Vagina (tissue), 2 donors: Measurements from ENCODE around the gene ATXN10.
"Not testable (repeated sequence)": the region's sequence is repeated elsewhere in the genome, so short reads cannot be mapped to it uniquely, and the experiment has no call there.

ENCODE experiments used
- POLR2A ChIP-seq, 2 donors: fragments of 450-650 bp; IDR thresholded peaks; one replicate each; pipeline ENCODE4 v1.6.1; 2017; ENCODE audit warnings: antibody characterized with exemption in 2 of 2, mild to moderate bottlenecking in 2 of 2, moderate library complexity in 2 of 2
- POLR2AphosphoS5 ChIP-seq, 2 donors: sonication (generic); formaldehyde crosslinking; IDR thresholded peaks; one replicate each; pipeline ENCODE4 v1.9.0; 2017; ENCODE audit warnings: antibody characterized with exemption in 2 of 2, mild to moderate bottlenecking in 2 of 2, low read depth in 1 of 2; ENCODE audit not compliant: insufficient read depth in 1 of 2
- TF ChIP-seq, protein P1 (sequence below), 3 experiments: fragments of 450-650 bp in 2 of 3; fragments of 200-600 bp in 1 of 3; sonication (generic) in 1 of 3; IDR thresholded peaks; one replicate each; pipeline ENCODE4 v1.5.1; 2017 to 2019; ENCODE audit warnings: antibody characterized with exemption in 3 of 3, mild to moderate bottlenecking in 2 of 3, moderate library complexity in 2 of 3

GRCh38 chr22:45796009-45796408 is 124.4 kb downstream of the ATXN10 start:
- not testable (repeated sequence) for TF ChIP-seq POLR2AphosphoS5 (IDR thresholded peaks at IDR 0.05; ENCODE audit: insufficient read depth in 1 of 2, low read depth in 1 of 2); POLR2A (IDR thresholded peaks at IDR 0.05)
- TF ChIP-seq, protein P1, sequence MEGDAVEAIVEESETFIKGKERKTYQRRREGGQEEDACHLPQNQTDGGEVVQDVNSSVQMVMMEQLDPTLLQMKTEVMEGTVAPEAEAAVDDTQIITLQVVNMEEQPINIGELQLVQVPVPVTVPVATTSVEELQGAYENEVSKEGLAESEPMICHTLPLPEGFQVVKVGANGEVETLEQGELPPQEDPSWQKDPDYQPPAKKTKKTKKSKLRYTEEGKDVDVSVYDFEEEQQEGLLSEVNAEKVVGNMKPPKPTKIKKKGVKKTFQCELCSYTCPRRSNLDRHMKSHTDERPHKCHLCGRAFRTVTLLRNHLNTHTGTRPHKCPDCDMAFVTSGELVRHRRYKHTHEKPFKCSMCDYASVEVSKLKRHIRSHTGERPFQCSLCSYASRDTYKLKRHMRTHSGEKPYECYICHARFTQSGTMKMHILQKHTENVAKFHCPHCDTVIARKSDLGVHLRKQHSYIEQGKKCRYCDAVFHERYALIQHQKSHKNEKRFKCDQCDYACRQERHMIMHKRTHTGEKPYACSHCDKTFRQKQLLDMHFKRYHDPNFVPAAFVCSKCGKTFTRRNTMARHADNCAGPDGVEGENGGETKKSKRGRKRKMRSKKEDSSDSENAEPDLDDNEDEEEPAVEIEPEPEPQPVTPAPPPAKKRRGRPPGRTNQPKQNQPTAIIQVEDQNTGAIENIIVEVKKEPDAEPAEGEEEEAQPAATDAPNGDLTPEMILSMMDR (IDR thresholded peaks at IDR 0.05): not testable (repeated sequence)
